DOHH2 (cell line): ENCODE results near the gene SOX5.

Experiments
- H3F3A ChIP-seq: fragments of 200-600 bp; sonication (generic), shearing (Covaris generic); 2 replicates; pipeline ENCODE4 v1.6.0; 2016; ENCODE audit warnings: antibody characterized with exemption, mild to moderate bottlenecking; ENCODE audit not compliant: control insufficient read depth, insufficient read depth
- H3K27ac ChIP-seq: fragments of 200-600 bp; sonication (generic); 2 replicates; pipeline ENCODE4 v1.5.1; 2014; ENCODE audit warnings: low read depth, mild to moderate bottlenecking, low read length, moderate library complexity
- H3K27me3 ChIP-seq: fragments of 200-600 bp; sonication (generic); 2 replicates; pipeline ENCODE4 v1.6.1; 2014; ENCODE audit warnings: mild to moderate bottlenecking, low read length, mixed read lengths; ENCODE audit not compliant: control insufficient read depth
- H3K36me3 ChIP-seq: fragments of 200-600 bp; sonication (generic); 2 replicates; pipeline ENCODE4 v1.6.1; 2014; ENCODE audit warnings: mild to moderate bottlenecking, low read length, moderate library complexity, mixed read lengths; ENCODE audit not compliant: control insufficient read depth
- H3K4me1 ChIP-seq: fragments of 200-600 bp; sonication (generic); 2 replicates; pipeline ENCODE4 v1.6.1; 2014; ENCODE audit warnings: mild to moderate bottlenecking, low read length, mixed read lengths; ENCODE audit not compliant: control insufficient read depth
- H3K4me2 ChIP-seq: fragments of 200-600 bp; sonication (generic); 2 replicates; pipeline ENCODE4 v1.6.0; 2014; ENCODE audit warnings: mild to moderate bottlenecking, low read length, moderate library complexity
- H3K4me3 ChIP-seq: fragments of 200-600 bp; sonication (generic); 2 replicates; pipeline ENCODE4 v1.5.1; 2014; ENCODE audit warnings: mild to moderate bottlenecking, low read length, mixed read lengths
- H3K79me2 ChIP-seq: fragments of 200-600 bp; sonication (generic); 2 replicates; pipeline ENCODE4 v1.6.1; 2014; ENCODE audit warnings: mild to moderate bottlenecking, low read length, mixed read lengths; ENCODE audit not compliant: control insufficient read depth
- H3K9me2 ChIP-seq: fragments of 200-600 bp; sonication (generic); replicated peaks from 2 replicates; pipeline ENCODE4 v1.6.1; 2014; ENCODE audit warnings: mild to moderate bottlenecking, low read length, mixed read lengths; ENCODE audit not compliant: control insufficient read depth
- H3K9me3 ChIP-seq: fragments of 200-600 bp; sonication (generic); 2 replicates; pipeline ENCODE4 v1.6.1; 2014; ENCODE audit warnings: antibody characterized with exemption, low read length, mixed read lengths; ENCODE audit not compliant: control insufficient read depth, insufficient read depth
- H4K20me1 ChIP-seq: fragments of 200-600 bp; sonication (generic); 2 replicates; pipeline ENCODE4 v1.6.0; 2014; ENCODE audit warnings: low read depth, mild to moderate bottlenecking, antibody characterized with exemption, low read length, moderate library complexity; ENCODE audit not compliant: control insufficient read depth, insufficient read depth
- CTCF ChIP-seq: fragments of 200-600 bp; sonication (generic); IDR thresholded peaks from one replicate; pipeline ENCODE4 v1.5.1; 2014; ENCODE audit warnings: antibody characterized with exemption, mild to moderate bottlenecking, low read depth, low read length; ENCODE audit not compliant: poor library complexity, severe bottlenecking
- EZH2phosphoT487 ChIP-seq: fragments of 200-600 bp; sonication (generic); IDR thresholded peaks from 2 replicates; pipeline ENCODE4 v1.6.1; 2017; ENCODE audit warnings: borderline replicate concordance, mild to moderate bottlenecking, antibody characterized with exemption, low read length, moderate library complexity, mixed read lengths

The SOX5 gene

DNA sequence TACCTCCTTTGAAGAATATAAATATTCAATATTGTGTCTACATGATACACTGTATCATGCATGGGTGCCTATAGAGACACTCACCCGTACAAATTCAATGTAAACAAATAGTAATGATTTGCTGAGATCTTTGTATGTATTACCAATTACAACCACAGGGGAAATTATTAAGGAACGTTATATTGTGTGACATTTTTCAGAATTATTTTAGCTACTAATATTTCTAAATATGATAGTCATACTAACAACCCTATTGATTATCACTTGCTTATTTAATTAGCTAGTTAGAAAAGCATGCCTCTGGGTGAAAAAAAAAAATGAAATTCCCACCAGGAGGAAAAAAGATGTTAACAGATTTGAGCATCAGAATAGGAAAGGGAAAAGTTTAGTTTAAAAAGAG, 2.1 kb downstream of the SOX5 start:
- no peak overlapping the region for H3K4me3 ChIP-seq
- no peak overlapping the region for H3K4me2 ChIP-seq
- TF ChIP-seq EZH2phosphoT487 (no peak), CTCF (no peak)
- H3K36me3 ChIP-seq, result no peaks in the 10 kb centered on the region
- no peaks in the 10 kb centered on the region for H3F3A ChIP-seq
- H3K9me2 ChIP-seq, result no peaks in the 10 kb centered on the region
- no peak overlapping the region for H3K27ac ChIP-seq
- H4K20me1 ChIP-seq, result no peaks in the 10 kb centered on the region
- H3K9me3 ChIP-seq, result no peaks in the 10 kb centered on the region
- H3K4me1 ChIP-seq, result no peaks in the 10 kb centered on the region
- H3K79me2 ChIP-seq, result no peaks in the 10 kb centered on the region
- H3K27me3 ChIP-seq, result no peaks in the 10 kb centered on the region

- Histone ChIP-seq H3F3A (no peaks in the 10 kb centered on the region), H3K4me1 (no peaks in the 10 kb centered on the region), H4K20me1 (no peaks in the 10 kb centered on the region), H3K27me3 (no peaks in the 10 kb centered on the region), H3K79me2 (no peaks in the 10 kb centered on the region), H3K27ac (no peak overlapping the region), H3K4me3 (no peak overlapping the region), H3K4me2 (no peak overlapping the region), H3K9me2 (no peaks in the 10 kb centered on the region), H3K36me3 (no peaks in the 10 kb centered on the region), H3K9me3 (no peaks in the 10 kb centered on the region)
- no peak for TF ChIP-seq EZH2phosphoT487
Measured at GRCh38 chr12:23945249-23945648, 4.2 kb downstream of the SOX5 start.

- no peaks in the 10 kb centered on the region for H4K20me1 ChIP-seq
- no peaks in the 10 kb centered on the region for H3K27me3 ChIP-seq
- H3K79me2 ChIP-seq, result no peaks in the 10 kb centered on the region
- no peaks in the 10 kb centered on the region for H3F3A ChIP-seq
- no peak overlapping the region for H3K27ac ChIP-seq
- no peak overlapping the region for H3K4me2 ChIP-seq
- TF ChIP-seq EZH2phosphoT487, result no peak
- TF ChIP-seq CTCF, result no peak
- H3K4me3 ChIP-seq, result no peak overlapping the region
- no peaks in the 10 kb centered on the region for H3K4me1 ChIP-seq
- no peaks in the 10 kb centered on the region for H3K9me3 ChIP-seq
- no peaks in the 10 kb centered on the region for H3K9me2 ChIP-seq
- H3K36me3 ChIP-seq, result no peaks in the 10 kb centered on the region
Measured at GRCh38 chr12:23944067-23944466, 5.4 kb downstream of the SOX5 start.

GRCh38 chr12:23942841-23943240, 6.6 kb downstream of the SOX5 start:
- Histone ChIP-seq H3K9me3 (no peaks in the 10 kb centered on the region), H3K79me2 (no peaks in the 10 kb centered on the region), H3K9me2 (no peaks in the 10 kb centered on the region), H3K27me3 (no peaks in the 10 kb centered on the region), H3K4me1 (no peaks in the 10 kb centered on the region), H3F3A (no peaks in the 10 kb centered on the region), H4K20me1 (no peaks in the 10 kb centered on the region), H3K4me3 (no peak overlapping the region), H3K4me2 (no peak overlapping the region), H3K27ac (no peak overlapping the region), H3K36me3 (no peaks in the 10 kb centered on the region)
- TF ChIP-seq EZH2phosphoT487, result no peak
- no peak for TF ChIP-seq CTCF
